AG04450 (cell line): ENCODE measurements around the gene RBM44. TPM values are rescaled to one million over a fixed set of nuclear protein-coding genes. Genes with fewer than 3 reads are reported as not detected.

Source experiments
- CTCF ChIA-PET: fragments of 300-600, 350-600 bp; formaldehyde crosslinking; extraction: SDS; loops from one replicate; lab custom pipeline; 2022; ENCODE audit warnings: antibody characterized with exemption, inconsistent platforms; lab: Charles Lee
- POLR2A ChIA-PET: fragments of 350-600 bp; formaldehyde crosslinking; extraction: SDS; loops from one replicate; lab custom pipeline; 2021; ENCODE audit warnings: antibody characterized with exemption, inconsistent platforms; lab: Yijun Ruan, JAX
- DNase-seq: peaks from one replicate; pipeline ENCODE4 v3.0.0-alpha.2; 2011; ENCODE audit warnings: low read depth, low spot score
- H3K27ac ChIP-seq: one replicate; pipeline ENCODE4 v1.5.1; 2012; ENCODE audit warnings: low read depth, low read length, control low read depth
- H3K27me3 ChIP-seq: one replicate; pipeline ENCODE4 v1.6.0; 2012; ENCODE audit warnings: low read length; ENCODE audit not compliant: control insufficient read depth, insufficient read depth
- H3K4me3 ChIP-seq: 2 replicates; pipeline ENCODE4 v1.5.1; 2011; ENCODE audit warnings: mild to moderate bottlenecking, low read depth, low read length, control low read depth
- H3K9me3 ChIP-seq: 2 replicates; pipeline ENCODE4 v1.5.1; 2012; ENCODE audit warnings: low read length; ENCODE audit not compliant: control insufficient read depth, insufficient read depth
- polyA plus RNA-seq: library from polyadenylated mRNA; depleted of rRNA; stranded (reverse); fragments of >200 nt; gene quantifications from 2 replicates; pipeline ENCODE4 v1.2.3, GENCODE V29; 2011
- TF ChIP-seq, protein P1 (sequence below): IDR thresholded peaks from 2 replicates; pipeline ENCODE4 v1.5.1; 2011; ENCODE audit warnings: low read depth, low read length, control low read depth, inconsistent platforms

Gene RBM44
- polyA plus RNA-seq, 1 experiment: 0.16 TPM

DNA sequence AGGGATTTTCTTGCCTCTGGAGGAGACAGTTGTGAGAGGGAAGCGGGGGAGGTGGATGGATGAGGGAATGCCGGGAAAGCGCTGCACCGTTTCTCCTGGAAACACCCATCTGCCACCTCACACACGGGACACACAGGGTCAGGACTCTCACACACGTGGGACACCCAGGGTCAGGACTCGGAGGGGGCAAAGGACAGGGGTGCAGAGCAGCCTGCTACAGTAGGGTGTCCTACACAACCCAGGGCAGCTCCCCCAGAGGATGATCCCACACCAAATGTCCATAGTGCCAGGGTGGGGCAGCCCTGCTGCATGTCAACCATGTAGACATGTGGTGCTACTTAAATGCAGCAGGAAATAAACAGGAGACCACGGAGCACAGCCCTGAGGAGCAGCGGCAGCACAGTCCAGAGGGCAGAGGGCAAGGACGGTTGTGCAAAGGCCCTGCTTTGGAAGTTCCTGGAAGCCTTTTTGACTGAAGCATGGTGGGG is 65.9 kb downstream of the RBM44 start:
- Histone ChIP-seq H3K9me3 (no peaks in the 10 kb centered on the region), H3K4me3 (no peak overlapping the region), H3K27me3 (no peaks in the 10 kb centered on the region), H3K27ac (peak overlapping the region; percentile 73)
- ChIA-PET CTCF (interaction anchor here (0.6 to 0.7 kb wide), 2 partner anchors 150 to 420 kb away, joined by 7 to 8 read pairs; no protein-coding TSS in a partner anchor), POLR2A (interaction anchor here (1.6 kb wide), 1 partner anchor 22 kb away, joined by 4 read pairs; no protein-coding TSS in a partner anchor)
- TF ChIP-seq, protein P1, sequence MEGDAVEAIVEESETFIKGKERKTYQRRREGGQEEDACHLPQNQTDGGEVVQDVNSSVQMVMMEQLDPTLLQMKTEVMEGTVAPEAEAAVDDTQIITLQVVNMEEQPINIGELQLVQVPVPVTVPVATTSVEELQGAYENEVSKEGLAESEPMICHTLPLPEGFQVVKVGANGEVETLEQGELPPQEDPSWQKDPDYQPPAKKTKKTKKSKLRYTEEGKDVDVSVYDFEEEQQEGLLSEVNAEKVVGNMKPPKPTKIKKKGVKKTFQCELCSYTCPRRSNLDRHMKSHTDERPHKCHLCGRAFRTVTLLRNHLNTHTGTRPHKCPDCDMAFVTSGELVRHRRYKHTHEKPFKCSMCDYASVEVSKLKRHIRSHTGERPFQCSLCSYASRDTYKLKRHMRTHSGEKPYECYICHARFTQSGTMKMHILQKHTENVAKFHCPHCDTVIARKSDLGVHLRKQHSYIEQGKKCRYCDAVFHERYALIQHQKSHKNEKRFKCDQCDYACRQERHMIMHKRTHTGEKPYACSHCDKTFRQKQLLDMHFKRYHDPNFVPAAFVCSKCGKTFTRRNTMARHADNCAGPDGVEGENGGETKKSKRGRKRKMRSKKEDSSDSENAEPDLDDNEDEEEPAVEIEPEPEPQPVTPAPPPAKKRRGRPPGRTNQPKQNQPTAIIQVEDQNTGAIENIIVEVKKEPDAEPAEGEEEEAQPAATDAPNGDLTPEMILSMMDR: no peak
- DNase-seq: no peak

DNA sequence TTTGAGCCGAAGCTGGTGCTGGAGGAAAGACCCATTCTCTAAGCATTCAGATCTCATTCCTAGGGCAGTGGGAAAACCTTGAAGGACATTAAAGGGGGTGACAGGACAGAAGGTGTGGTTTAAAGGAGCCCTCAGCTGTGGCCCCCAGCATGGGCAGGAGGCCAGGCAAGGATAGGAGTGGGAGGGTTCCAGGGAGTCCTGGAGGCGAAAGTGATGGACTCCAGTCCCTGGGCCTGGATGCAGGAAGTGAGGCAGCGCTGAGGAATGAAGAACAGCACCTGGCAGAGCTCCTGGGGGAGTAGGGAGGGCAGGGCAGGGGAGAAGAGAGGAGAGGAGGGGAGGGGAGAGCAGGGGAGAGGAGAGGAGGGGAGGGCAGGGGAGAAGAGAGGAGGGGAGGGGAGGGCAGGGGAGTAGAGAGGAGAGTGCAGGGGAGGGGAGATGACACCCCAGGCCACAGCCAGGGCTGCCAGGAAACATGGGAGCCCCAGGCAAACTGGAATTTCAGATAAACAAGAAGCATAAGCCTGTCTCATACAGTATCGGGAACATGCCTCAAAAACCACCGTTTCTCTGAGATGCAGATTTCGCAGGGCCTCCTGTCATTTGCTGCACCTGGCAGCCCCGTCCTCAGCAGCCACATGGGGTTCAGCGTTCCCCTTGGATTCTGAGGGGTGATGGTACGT is 66.5 kb downstream of the RBM44 start:
- ChIA-PET POLR2A (interaction anchor here (1.6 kb wide), 2 partner anchors 21 to 196 kb away, joined by 4 read pairs; partner anchors contain the start of gene SCLY), CTCF (interaction anchor here (0.6 kb wide), 1 partner anchor 419 kb away, joined by 8 read pairs; no protein-coding TSS in a partner anchor)
- H3K27me3 ChIP-seq: no peaks in the 10 kb centered on the region

DNA sequence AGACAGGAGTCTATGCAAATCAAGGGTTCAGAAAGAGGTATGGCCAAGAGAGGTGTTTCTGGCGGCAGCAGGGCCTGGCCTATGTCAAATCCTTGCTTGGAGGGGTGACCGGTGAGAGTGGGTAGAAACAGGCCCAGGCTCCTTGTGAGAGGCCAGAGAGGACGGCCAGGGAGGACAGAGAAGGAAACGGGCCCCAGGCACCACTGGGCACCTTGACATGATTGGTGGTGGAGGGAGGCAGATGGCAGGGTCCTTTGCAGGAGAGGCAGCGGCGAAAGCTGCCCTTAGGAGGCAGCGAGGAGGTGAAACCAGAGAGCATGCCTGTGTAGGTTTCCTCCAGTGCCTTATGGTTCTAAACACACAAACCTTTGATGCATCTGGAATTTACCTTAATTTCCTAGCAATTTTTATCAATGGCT is 67.1 kb downstream of the RBM44 start:
- Histone ChIP-seq H3K27me3 (no peaks in the 10 kb centered on the region), H3K27ac (peak overlapping the region; percentile 92), H3K4me3 (no peak overlapping the region), H3K9me3 (peaks cover 3% of the 10 kb centered on the region; the same call in 1 of the 2 replicates)
- POLR2A ChIA-PET: interaction anchor here (1.6 kb wide), 1 partner anchor 195 kb away, joined by 4 read pairs; the partner anchor contains the start of gene SCLY
- TF ChIP-seq, protein P1: peak; percentile 31
- DNase-seq: no peak
- CTCF ChIA-PET: interaction anchor here (2.3 kb wide), 1 partner anchor 398 kb away, joined by 8 read pairs; no protein-coding TSS in a partner anchor

More for the DNA sequence above, 66.5 kb downstream of the RBM44 start:
- peak overlapping the region; percentile 92 for H3K27ac ChIP-seq
- H3K9me3 ChIP-seq: peaks cover 3% of the 10 kb centered on the region; the same call in 1 of the 2 replicates
- no peak for DNase-seq
- no peak overlapping the region for H3K4me3 ChIP-seq
- TF ChIP-seq, protein P1: no peak

DNA sequence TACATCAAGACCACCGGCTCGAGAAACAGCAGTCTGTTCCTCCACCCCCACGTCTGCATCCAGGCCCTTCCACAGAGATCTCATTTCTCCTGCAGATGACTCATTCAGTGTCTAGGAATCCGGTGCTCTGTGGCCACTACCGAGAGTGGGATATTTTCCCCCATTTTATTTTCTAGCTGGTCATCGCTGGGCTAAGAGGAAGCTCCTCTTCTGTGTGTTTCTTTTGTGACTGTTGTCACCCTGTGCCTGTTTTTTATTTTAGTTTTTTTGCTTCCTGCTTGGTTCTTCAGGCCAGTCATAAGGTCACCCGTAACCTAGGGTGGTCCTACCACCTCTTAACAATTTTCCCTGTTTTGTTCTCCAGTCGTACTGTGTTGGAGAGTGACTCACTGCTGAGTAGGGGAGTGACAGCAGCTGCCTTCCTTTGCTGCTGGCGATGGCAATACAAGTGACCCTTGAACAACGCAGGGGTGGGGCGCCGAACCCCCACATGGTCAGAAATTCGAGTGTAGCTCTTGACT is 67.6 kb downstream of the RBM44 start:
- no peaks in the 10 kb centered on the region for H3K27me3 ChIP-seq
- peaks cover 3% of the 10 kb centered on the region; the same call in 1 of the 2 replicates for H3K9me3 ChIP-seq
- peak overlapping the region; percentile 92 for H3K27ac ChIP-seq
- H3K4me3 ChIP-seq: no peak overlapping the region
- TF ChIP-seq, protein P1: no peak
- no peak for DNase-seq
- CTCF ChIA-PET: interaction anchor here (1.9 to 2.3 kb wide), 2 partner anchors 57 to 397 kb away, joined by 5 to 8 read pairs; no protein-coding TSS in a partner anchor
- POLR2A ChIA-PET: interaction anchor here (1.6 kb wide), 1 partner anchor 195 kb away, joined by 4 read pairs; the partner anchor contains the start of gene SCLY
